Measurements from ENCODE around the gene TTC12.

TTC12 gene

GRCh38 chr11:113314389-113315301, at the start of gene TTC12:
TSS of gene TTC12 (plus strand) at chr11:113314583. CDS start at chr11:113316258, 1,675 bp downstream.
- DNase-seq, result peak; percentile 92

- DNase-seq, result no peak
Measured at GRCh38 chr11:113265362-113265761, 49.0 kb upstream of the TTC12 start.

- no peak for DNase-seq
Measured at GRCh38 chr11:113267493-113267892, 46.9 kb upstream of the TTC12 start.

- DNase-seq, result no peak
Measured at GRCh38 chr11:113269096-113269495, 45.3 kb upstream of the TTC12 start.

- DNase-seq, result no peak
Measured at GRCh38 chr11:113269636-113270035, 44.7 kb upstream of the TTC12 start.

- DNase-seq, result no peak
Measured at GRCh38 chr11:113270080-113270479, 44.3 kb upstream of the TTC12 start.

- DNase-seq, result no peak
Measured at GRCh38 chr11:113271551-113272245, 42.7 kb upstream of the TTC12 start.

GRCh38 chr11:113272281-113272680, 42.1 kb upstream of the TTC12 start:
- DNase-seq, result no peak

GRCh38 chr11:113272927-113273615, 41.3 kb upstream of the TTC12 start:
- no peak for DNase-seq

GRCh38 chr11:113273720-113274119, 40.7 kb upstream of the TTC12 start:
- no peak for DNase-seq

GRCh38 chr11:113274713-113275582, 39.4 kb upstream of the TTC12 start:
- no peak for DNase-seq

- DNase-seq, result no peak
Measured at GRCh38 chr11:113275602-113276001, 38.8 kb upstream of the TTC12 start.

- DNase-seq, result no peak
Measured at GRCh38 chr11:113276466-113276865, 37.9 kb upstream of the TTC12 start.

- no peak for DNase-seq
Measured at GRCh38 chr11:113277907-113278306, 36.5 kb upstream of the TTC12 start.

- DNase-seq, result no peak
Measured at GRCh38 chr11:113278481-113278880, 35.9 kb upstream of the TTC12 start.

GRCh38 chr11:113278925-113279324, 35.5 kb upstream of the TTC12 start:
- DNase-seq, result no peak

- DNase-seq, result no peak
Measured at GRCh38 chr11:113279591-113279990, 34.8 kb upstream of the TTC12 start.

- no peak for DNase-seq
Measured at GRCh38 chr11:113281052-113281725, 33.2 kb upstream of the TTC12 start.

GRCh38 chr11:113282898-113283437, 31.4 kb upstream of the TTC12 start:
- no peak for DNase-seq

GRCh38 chr11:113283881-113284280, 30.5 kb upstream of the TTC12 start:
- no peak for DNase-seq

- DNase-seq, result no peak
Measured at GRCh38 chr11:113286009-113286408, 28.4 kb upstream of the TTC12 start.
